ENCODE results near the gene DRG1. TPM values are rescaled to one million over a fixed set of nuclear protein-coding genes. Genes with fewer than 3 reads are reported as not detected.
"Not testable (repeated sequence)": the region's sequence is repeated elsewhere in the genome, so short reads cannot be mapped to it uniquely, and the experiment has no call there.

Gene DRG1
- total and polyA plus RNA-seq, 4 donors = 39.6 to 47.1 (median 41.9) TPM

DNA sequence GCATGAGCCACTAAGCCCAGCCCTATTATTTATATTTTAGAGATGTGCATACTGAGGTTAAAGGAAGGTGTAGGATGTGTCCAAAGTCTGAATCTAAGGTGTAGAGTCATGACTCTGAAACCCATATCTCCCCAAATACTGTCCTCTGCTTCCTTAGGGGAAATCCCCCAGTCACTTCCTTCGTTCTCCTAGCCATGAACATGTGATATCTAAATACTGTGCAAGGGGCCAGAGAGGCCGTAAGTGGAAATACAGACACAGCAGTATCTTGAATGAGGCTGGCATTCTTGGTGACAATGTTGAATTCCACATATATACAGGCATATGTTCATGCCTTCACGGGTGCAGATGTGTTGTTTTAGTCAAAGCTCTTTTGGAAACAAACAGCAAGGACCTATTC, 32.0 kb upstream of the DRG1 start:
- no peak overlapping the region for H3K4me3 ChIP-seq
- no peaks in the 10 kb centered on the region for H3K27me3 ChIP-seq (ENCODE audit: control insufficient read depth in 3 of 3, insufficient read depth in 3 of 3, low read length in 2 of 3)
- no peaks in the 10 kb centered on the region for H3K9me3 ChIP-seq (ENCODE audit: control insufficient read depth in 4 of 4, insufficient read depth in 3 of 4, low read length in 3 of 4)
- ATAC-seq (ENCODE audit: insufficient read depth, low FRiP score) (no peak), DNase-seq (no peak)
- H3K27ac ChIP-seq (ENCODE audit: low read depth in 1 of 2, low read length in 1 of 2) = no peak overlapping the region
- H3K36me3 ChIP-seq (ENCODE audit: control insufficient read depth in 4 of 4, insufficient read depth in 4 of 4, low read length in 4 of 4) = no peaks in the 10 kb centered on the region
- WGBS, 2 donors = 50 to 62% methylated on average over 3 of the region's 3 CpGs
- H3K4me1 ChIP-seq (ENCODE audit: control insufficient read depth in 5 of 5, insufficient read depth in 5 of 5, low read length in 5 of 5) = peaks cover 0 to 8% (median 0%) of the 10 kb centered on the region in 5 donors
- no peak overlapping the region for H3K9ac ChIP-seq (ENCODE audit: insufficient read depth in 1 of 2, low read length in 2 of 2)
- TF ChIP-seq CTCF (IDR thresholded peaks at IDR 0.05; ENCODE audit: control extremely low read depth, extremely low read depth) = no peak

- Histone ChIP-seq H3K4me3 (no peak overlapping the region), H3K9me3 (ENCODE audit: control insufficient read depth in 4 of 4, insufficient read depth in 3 of 4, low read length in 3 of 4) (no peaks in the 10 kb centered on the region), H3K9ac (ENCODE audit: insufficient read depth in 1 of 2, low read length in 2 of 2) (no peak overlapping the region), H3K27ac (ENCODE audit: low read depth in 1 of 2, low read length in 1 of 2) (no peak overlapping the region), H3K27me3 (ENCODE audit: control insufficient read depth in 3 of 3, insufficient read depth in 3 of 3, low read length in 2 of 3) (no peaks in the 10 kb centered on the region), H3K36me3 (ENCODE audit: control insufficient read depth in 4 of 4, insufficient read depth in 4 of 4, low read length in 4 of 4) (no peaks in the 10 kb centered on the region), H3K4me1 (ENCODE audit: control insufficient read depth in 5 of 5, insufficient read depth in 5 of 5, low read length in 5 of 5) (peaks cover 0 to 12% (median 4%) of the 10 kb centered on the region in 5 donors)
- TF ChIP-seq CTCF (IDR thresholded peaks at IDR 0.05; ENCODE audit: control extremely low read depth, extremely low read depth) = no peak
- DNase-seq (peak; percentile 53 to 82 (median 65)), ATAC-seq (ENCODE audit: insufficient read depth, low FRiP score) (no peak)
- 72 to 77% methylated on average over 3 of the region's 3 CpGs for WGBS, 2 donors
These were observed 21.8 kb upstream of the DRG1 start for GRCh38 chr22:31377612-31378011.

GRCh38 chr22:31378123-31378522, 21.3 kb upstream of the DRG1 start:
- no peak overlapping the region for H3K27ac ChIP-seq (ENCODE audit: low read depth in 1 of 2, low read length in 1 of 2)
- 87 to 95% methylated on average over 3 of the region's 3 CpGs for WGBS, 2 donors
- no peak for TF ChIP-seq CTCF (IDR thresholded peaks at IDR 0.05; ENCODE audit: control extremely low read depth, extremely low read depth)
- H3K4me3 ChIP-seq = no peak overlapping the region
- no peaks in the 10 kb centered on the region for H3K27me3 ChIP-seq (ENCODE audit: control insufficient read depth in 3 of 3, insufficient read depth in 3 of 3, low read length in 2 of 3)
- no peaks in the 10 kb centered on the region for H3K9me3 ChIP-seq (ENCODE audit: control insufficient read depth in 4 of 4, insufficient read depth in 3 of 4, low read length in 3 of 4)
- no peak for ATAC-seq (ENCODE audit: insufficient read depth, low FRiP score)
- H3K9ac ChIP-seq (ENCODE audit: insufficient read depth in 1 of 2, low read length in 2 of 2) = no peak overlapping the region
- H3K36me3 ChIP-seq (ENCODE audit: control insufficient read depth in 4 of 4, insufficient read depth in 4 of 4, low read length in 4 of 4) = no peaks in the 10 kb centered on the region
- peaks cover 0 to 12% (median 4%) of the 10 kb centered on the region in 5 donors for H3K4me1 ChIP-seq (ENCODE audit: control insufficient read depth in 5 of 5, insufficient read depth in 5 of 5, low read length in 5 of 5)
- peak; percentile 26 to 76 (median 52) for DNase-seq

DNA sequence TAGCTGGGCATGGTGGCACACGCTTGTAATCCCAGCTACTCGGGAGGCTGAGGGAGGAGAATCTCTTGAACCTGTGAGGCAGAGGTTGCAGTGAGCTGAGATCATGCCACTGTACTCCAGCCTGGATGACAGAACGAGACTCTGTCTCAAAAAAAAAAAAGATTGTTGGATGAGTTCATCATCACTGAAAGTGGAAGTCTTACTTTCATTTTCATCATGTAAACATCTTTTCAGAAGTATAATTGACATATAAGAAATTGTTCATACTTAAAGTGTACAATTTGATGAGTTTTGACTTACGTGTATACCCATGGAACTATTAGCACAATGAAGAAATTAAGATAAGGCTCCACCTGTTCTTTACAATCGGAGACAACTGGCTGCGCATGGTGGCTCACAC, 20.8 kb upstream of the DRG1 start:
- 78 to 85% methylated on average over 6 of the region's 6 CpGs for WGBS, 2 donors
- H3K27me3 ChIP-seq (ENCODE audit: control insufficient read depth in 3 of 3, insufficient read depth in 3 of 3, low read length in 2 of 3); H3K4me3 ChIP-seq; H3K27ac ChIP-seq (ENCODE audit: low read depth in 1 of 2, low read length in 1 of 2); H3K9me3 ChIP-seq (ENCODE audit: control insufficient read depth in 4 of 4, insufficient read depth in 3 of 4, low read length in 3 of 4); H3K36me3 ChIP-seq (ENCODE audit: control insufficient read depth in 4 of 4, insufficient read depth in 4 of 4, low read length in 4 of 4); ATAC-seq (ENCODE audit: insufficient read depth, low FRiP score); DNase-seq; H3K9ac ChIP-seq (ENCODE audit: insufficient read depth in 1 of 2, low read length in 2 of 2): not testable (repeated sequence)
- peaks cover 0 to 12% (median 4%) of the 10 kb centered on the region in 5 donors for H3K4me1 ChIP-seq (ENCODE audit: control insufficient read depth in 5 of 5, insufficient read depth in 5 of 5, low read length in 5 of 5)

Data from lung (tissue), 12 donors.